ENCODE data around the gene HAUS2. TPM values are rescaled to one million over a fixed set of nuclear protein-coding genes. Genes with fewer than 3 reads are reported as not detected.
"Not testable (repeated sequence)": the region's sequence is repeated elsewhere in the genome, so short reads cannot be mapped to it uniquely, and the experiment has no call there.

HAUS2 gene
- total RNA-seq, 1 experiment from 2014 or later, result 23.7 TPM

DNA sequence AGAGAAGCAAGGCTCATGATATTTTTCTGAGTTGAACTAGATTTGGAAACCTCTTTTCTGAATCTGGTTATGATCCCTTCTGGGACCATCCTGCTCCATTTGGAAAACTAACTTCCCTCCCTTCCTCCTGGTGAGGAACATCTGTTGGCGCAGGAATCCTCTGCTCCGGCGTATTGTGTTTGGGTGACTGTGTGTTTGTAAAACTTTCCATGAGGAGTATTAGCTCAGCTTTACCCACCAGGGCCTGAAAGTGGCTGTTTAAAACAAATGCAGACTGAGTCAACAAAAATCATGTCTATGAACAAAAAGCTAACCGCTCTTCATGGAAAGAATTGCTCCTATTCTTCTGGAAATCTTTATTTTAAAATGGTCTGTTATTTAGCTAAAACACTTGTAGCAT, 44.5 kb downstream of the HAUS2 start:
- H3K79me2 ChIP-seq (ENCODE audit: low read depth), result no peaks in the 10 kb centered on the region
- H2AFZ ChIP-seq, result no peak overlapping the region
- H3K4me3 ChIP-seq, result no peak overlapping the region
- intact Hi-C loops (cut with micrococcal nuclease; ENCODE audit: unreplicated experiment), result no loop called here
- no peaks in the 10 kb centered on the region for H3F3A ChIP-seq (ENCODE audit: insufficient read depth, low read depth)
- no peaks in the 10 kb centered on the region for H4K20me1 ChIP-seq (ENCODE audit: insufficient read depth)
- H3K27me3 ChIP-seq (ENCODE audit: insufficient read depth, low read depth), result no peaks in the 10 kb centered on the region
- POLR2A ChIA-PET (ENCODE audit: unreplicated experiment), result no interaction called here
- no peaks in the 10 kb centered on the region for H3K36me3 ChIP-seq (ENCODE audit: low read depth)
- CTCF ChIA-PET, result interaction anchor here (0.7 kb wide), 1 partner anchor 168 kb away, joined by 9 read pairs; no protein-coding TSS in a partner anchor
- BruUV-seq (replicated peaks), result no TSS peak
- TF ChIP-seq EZH2 (IDR thresholded peaks at IDR 0.05; ENCODE audit: low read depth), result no peak
- TF ChIP-seq, protein P1, sequence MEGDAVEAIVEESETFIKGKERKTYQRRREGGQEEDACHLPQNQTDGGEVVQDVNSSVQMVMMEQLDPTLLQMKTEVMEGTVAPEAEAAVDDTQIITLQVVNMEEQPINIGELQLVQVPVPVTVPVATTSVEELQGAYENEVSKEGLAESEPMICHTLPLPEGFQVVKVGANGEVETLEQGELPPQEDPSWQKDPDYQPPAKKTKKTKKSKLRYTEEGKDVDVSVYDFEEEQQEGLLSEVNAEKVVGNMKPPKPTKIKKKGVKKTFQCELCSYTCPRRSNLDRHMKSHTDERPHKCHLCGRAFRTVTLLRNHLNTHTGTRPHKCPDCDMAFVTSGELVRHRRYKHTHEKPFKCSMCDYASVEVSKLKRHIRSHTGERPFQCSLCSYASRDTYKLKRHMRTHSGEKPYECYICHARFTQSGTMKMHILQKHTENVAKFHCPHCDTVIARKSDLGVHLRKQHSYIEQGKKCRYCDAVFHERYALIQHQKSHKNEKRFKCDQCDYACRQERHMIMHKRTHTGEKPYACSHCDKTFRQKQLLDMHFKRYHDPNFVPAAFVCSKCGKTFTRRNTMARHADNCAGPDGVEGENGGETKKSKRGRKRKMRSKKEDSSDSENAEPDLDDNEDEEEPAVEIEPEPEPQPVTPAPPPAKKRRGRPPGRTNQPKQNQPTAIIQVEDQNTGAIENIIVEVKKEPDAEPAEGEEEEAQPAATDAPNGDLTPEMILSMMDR (conservative IDR thresholded peaks at IDR 0.05), result no peak
- no peaks in the 10 kb centered on the region for H3K9me2 ChIP-seq (ENCODE audit: insufficient read depth)
- no peaks in the 10 kb centered on the region for H3K9me3 ChIP-seq (ENCODE audit: insufficient read depth, low read depth)
- H3K4me1 ChIP-seq (replicated peaks; ENCODE audit: insufficient read depth), result no peaks in the 10 kb centered on the region
- H3K27ac ChIP-seq, result no peak overlapping the region
- no peak overlapping the region for H3K4me2 ChIP-seq
- DNase-seq, result no peak

GRCh38 chr15:42594095-42594494, 45.5 kb downstream of the HAUS2 start:
- H3K9me2 ChIP-seq (ENCODE audit: insufficient read depth), result no peaks in the 10 kb centered on the region
- H3K36me3 ChIP-seq (ENCODE audit: low read depth), result no peaks in the 10 kb centered on the region
- H2AFZ ChIP-seq, result no peak overlapping the region
- H3K27ac ChIP-seq, result no peak overlapping the region
- no peaks in the 10 kb centered on the region for H3K79me2 ChIP-seq (ENCODE audit: low read depth)
- no peaks in the 10 kb centered on the region for H3F3A ChIP-seq (ENCODE audit: insufficient read depth, low read depth)
- H3K27me3 ChIP-seq (ENCODE audit: insufficient read depth, low read depth), result no peaks in the 10 kb centered on the region
- no peaks in the 10 kb centered on the region for H3K4me1 ChIP-seq (replicated peaks; ENCODE audit: insufficient read depth)
- no peaks in the 10 kb centered on the region for H4K20me1 ChIP-seq (ENCODE audit: insufficient read depth)
- no peak overlapping the region for H3K4me2 ChIP-seq
- H3K4me3 ChIP-seq, result no peak overlapping the region
- no peak for DNase-seq
- H3K9me3 ChIP-seq (ENCODE audit: insufficient read depth, low read depth), result no peaks in the 10 kb centered on the region
- ChIA-PET CTCF (no interaction called here), POLR2A (ENCODE audit: unreplicated experiment) (no interaction called here)
- BruUV-seq (replicated peaks), result no TSS peak
- TF ChIP-seq EZH2 (IDR thresholded peaks at IDR 0.05; ENCODE audit: low read depth), result no peak
- TF ChIP-seq, protein P1 (conservative IDR thresholded peaks at IDR 0.05), result no peak
- intact Hi-C loops (cut with micrococcal nuclease; ENCODE audit: unreplicated experiment), result no loop called here

DNA sequence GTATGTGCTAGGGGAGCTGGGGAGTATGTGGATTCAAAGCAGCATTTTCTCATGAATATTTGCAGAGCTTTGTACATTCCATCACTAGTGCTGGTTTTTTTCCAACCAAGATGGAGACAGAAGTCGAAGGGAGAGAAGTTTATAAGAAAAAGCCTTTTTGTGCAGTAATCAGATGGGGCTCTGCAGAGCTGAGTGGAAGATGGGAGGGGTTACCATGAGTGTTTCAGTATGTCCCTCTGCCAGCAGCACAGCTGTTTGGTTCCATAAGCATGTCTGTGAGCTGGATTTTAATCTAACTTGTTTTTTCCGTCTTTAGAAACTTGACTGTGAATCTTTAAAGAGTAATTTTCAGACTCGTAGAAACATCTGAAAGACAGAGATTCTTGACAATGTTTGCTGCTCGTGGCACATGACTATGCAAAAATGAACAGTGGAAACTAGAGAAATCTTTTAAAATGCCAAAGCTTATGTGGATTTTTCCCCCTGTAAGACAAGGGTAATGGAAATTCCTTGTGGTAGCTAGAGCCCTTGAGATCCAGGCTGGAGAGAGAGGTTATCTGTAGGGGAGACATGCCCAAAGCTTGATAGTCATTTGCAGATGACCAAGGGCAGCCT, 47.1 kb downstream of the HAUS2 start:
- CTCF ChIA-PET, result no interaction called here
- Histone ChIP-seq H4K20me1 (ENCODE audit: insufficient read depth) (no peaks in the 10 kb centered on the region), H3K9me3 (ENCODE audit: insufficient read depth, low read depth) (no peaks in the 10 kb centered on the region), H2AFZ (no peak overlapping the region), H3K36me3 (ENCODE audit: low read depth) (no peaks in the 10 kb centered on the region), H3F3A (ENCODE audit: insufficient read depth, low read depth) (no peaks in the 10 kb centered on the region), H3K4me2 (no peak overlapping the region), H3K4me1 (replicated peaks; ENCODE audit: insufficient read depth) (no peaks in the 10 kb centered on the region), H3K27me3 (ENCODE audit: insufficient read depth, low read depth) (no peaks in the 10 kb centered on the region), H3K27ac (no peak overlapping the region), H3K4me3 (no peak overlapping the region), H3K9me2 (ENCODE audit: insufficient read depth) (no peaks in the 10 kb centered on the region), H3K79me2 (ENCODE audit: low read depth) (no peaks in the 10 kb centered on the region)
- no peak for TF ChIP-seq EZH2 (IDR thresholded peaks at IDR 0.05; ENCODE audit: low read depth)
- TF ChIP-seq, protein P1 (conservative IDR thresholded peaks at IDR 0.05), result no peak
- no TSS peak for BruUV-seq (replicated peaks)
- intact Hi-C loops (cut with micrococcal nuclease; ENCODE audit: unreplicated experiment), result no loop called here
- POLR2A ChIA-PET (ENCODE audit: unreplicated experiment), result no interaction called here
- DNase-seq, result no peak

- CTCF ChIA-PET, result not testable (repeated sequence)
Observed at GRCh38 chr15:42601316-42601715, 52.7 kb downstream of the HAUS2 start.

More at GRCh38 chr15:42601316-42601715, 52.7 kb downstream of the HAUS2 start:
- H3K4me2 ChIP-seq; POLR2A ChIA-PET (ENCODE audit: unreplicated experiment); H3K9me3 ChIP-seq (ENCODE audit: insufficient read depth, low read depth); H3K27me3 ChIP-seq (ENCODE audit: insufficient read depth, low read depth); H4K20me1 ChIP-seq (ENCODE audit: insufficient read depth); H3K4me1 ChIP-seq (replicated peaks; ENCODE audit: insufficient read depth); H3K4me3 ChIP-seq; H3K9me2 ChIP-seq (ENCODE audit: insufficient read depth); H3K79me2 ChIP-seq (ENCODE audit: low read depth); BruUV-seq (replicated peaks); intact Hi-C loops (cut with micrococcal nuclease; ENCODE audit: unreplicated experiment); H3K27ac ChIP-seq; H3F3A ChIP-seq (ENCODE audit: insufficient read depth, low read depth); H3K36me3 ChIP-seq (ENCODE audit: low read depth); H2AFZ ChIP-seq; DNase-seq: not testable (repeated sequence)
